WTC11 (cell line): ENCODE results near the gene C17orf100.

Source experiments
- ATF2 ChIP-seq: sonication (generic); formaldehyde crosslinking; IDR thresholded peaks from 2 replicates; pipeline ENCODE4 v1.8.1; 2022; ENCODE audit warnings: low read depth, missing genetic modification reagents, borderline replicate concordance
- CTCF ChIP-seq: fragments of 200-600 bp; IDR thresholded peaks from 2 replicates; pipeline ENCODE4 v1.8.0; 2022; ENCODE audit warnings: antibody characterized with exemption
- IRF2 ChIP-seq: sonication (generic); formaldehyde crosslinking; IDR thresholded peaks from 2 replicates; pipeline ENCODE4 v1.8.0; 2022; ENCODE audit warnings: low read depth, missing genetic modification reagents, borderline replicate concordance
- MYBL2 ChIP-seq: sonication (generic); formaldehyde crosslinking; IDR thresholded peaks from 2 replicates; pipeline ENCODE4 v1.8.1; 2023; ENCODE audit warnings: mild to moderate bottlenecking, moderate library complexity, missing genetic modification reagents
- ZBTB21 ChIP-seq: sonication (generic); formaldehyde crosslinking; IDR thresholded peaks from 2 replicates; pipeline ENCODE4 v1.8.1; 2023; ENCODE audit warnings: mild to moderate bottlenecking, missing genetic modification reagents, borderline replicate concordance

GRCh38 chr17:6639586-6640535 is 11.7 kb upstream of the C17orf100 start:
- TF ChIP-seq CTCF = no peak
- no peak for TF ChIP-seq ZBTB21 (CRISPR knock-in tag)
- no peak for TF ChIP-seq MYBL2 (CRISPR knock-in tag)
- TF ChIP-seq IRF2 (CRISPR knock-in tag) = no peak
- no peak for TF ChIP-seq ATF2 (CRISPR knock-in tag)
